Hematopoietic multipotent progenitor cell treated with erythropoietin and hydrocortisone succinate and interleukin-3 and kit ligand, for 17 days (in vitro differentiated cells): Measurements from ENCODE around the gene TMEM135.

ENCODE experiments used
- DNase-seq: peaks from one replicate; pipeline ENCODE4 v3.0.0-alpha.2; 2015; ENCODE audit warnings: low spot score

TMEM135 gene

DNA sequence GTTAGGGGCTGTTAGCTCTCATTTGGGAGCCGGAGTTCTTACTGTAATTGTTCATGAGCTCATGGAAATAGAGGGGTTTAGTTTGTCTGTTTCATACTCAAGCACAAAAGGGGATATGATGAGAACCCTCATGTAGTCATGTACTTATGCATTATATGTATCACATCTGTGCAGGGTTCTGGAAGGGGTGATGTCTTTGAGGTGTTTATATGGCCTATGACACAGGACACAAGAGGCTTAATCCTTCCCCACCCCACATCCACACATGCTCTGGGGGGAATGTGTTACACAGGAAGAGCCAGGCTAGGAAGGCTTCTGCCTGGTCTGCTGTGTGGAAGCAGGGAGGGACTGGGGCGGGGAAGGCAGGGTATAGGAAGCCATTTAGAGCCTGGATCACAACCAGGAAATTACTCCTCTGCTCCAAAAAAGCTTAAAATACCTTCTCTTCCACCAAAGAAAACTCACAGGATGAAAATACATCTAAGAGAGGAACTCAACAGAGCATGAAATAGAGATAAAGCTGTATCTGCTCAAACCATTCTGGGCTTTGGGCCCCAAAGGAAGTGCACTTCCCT, 316.1 kb downstream of the TMEM135 start:
- DNase-seq, result no peak

DNA sequence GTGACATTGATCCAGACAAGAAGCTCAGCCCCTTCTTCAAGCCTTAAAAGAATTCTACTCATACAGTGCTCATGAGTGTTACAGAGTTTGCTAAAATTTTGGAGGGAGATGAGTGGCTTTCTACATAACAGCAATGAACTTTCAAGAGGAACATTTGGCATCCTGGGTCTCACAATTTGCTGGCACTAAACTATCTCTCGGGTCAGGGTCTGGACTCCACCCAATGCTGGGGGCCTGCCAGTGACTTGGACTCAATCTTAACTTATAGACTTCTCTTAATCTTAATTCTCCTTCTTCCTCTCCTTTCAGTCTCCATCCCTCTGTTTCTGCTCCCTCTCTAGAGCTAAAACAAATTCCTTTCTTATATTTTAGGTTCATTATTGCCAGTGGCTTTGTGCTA, 317.9 kb downstream of the TMEM135 start:
- no peak for DNase-seq

DNA sequence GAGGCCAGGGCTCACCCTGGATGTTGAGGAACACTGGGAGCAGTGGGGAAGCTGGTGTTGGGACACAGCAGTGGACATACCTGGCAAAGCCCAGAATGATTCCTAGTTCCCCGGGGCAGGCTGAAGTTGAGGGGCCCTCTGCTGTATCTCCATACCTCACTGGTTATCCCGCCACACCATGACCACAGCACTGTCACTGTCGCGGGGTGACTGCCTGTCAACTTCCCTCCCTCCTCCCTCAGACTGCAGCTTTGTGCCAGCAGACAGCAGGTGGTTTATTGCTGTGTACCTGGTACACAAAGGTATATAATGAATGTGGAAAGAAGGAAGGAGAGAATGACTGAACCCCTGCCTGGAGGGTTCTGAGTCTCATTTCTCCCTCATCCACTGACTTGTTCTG, 318.7 kb downstream of the TMEM135 start:
- no peak for DNase-seq

DNA sequence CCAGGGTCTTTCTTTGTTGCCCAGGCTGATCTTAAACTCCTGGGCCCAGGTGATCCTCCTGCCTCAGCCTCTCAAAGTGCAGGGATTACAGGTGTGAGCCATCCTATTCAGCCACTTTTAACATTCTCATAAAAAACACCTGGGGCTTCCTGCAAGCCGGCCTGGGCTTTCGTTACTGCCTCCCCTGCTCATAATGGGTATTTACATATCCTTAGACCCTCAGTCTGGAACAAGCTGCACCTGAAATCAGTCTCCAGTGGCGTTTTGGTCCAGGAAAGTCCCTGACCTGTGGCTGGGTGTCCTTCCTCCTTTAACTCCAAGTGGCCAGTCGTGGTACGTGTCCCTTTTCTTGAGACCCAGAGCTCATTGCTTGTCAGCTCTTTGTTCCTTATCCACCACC, 320.7 kb downstream of the TMEM135 start:
- DNase-seq, result no peak

DNA sequence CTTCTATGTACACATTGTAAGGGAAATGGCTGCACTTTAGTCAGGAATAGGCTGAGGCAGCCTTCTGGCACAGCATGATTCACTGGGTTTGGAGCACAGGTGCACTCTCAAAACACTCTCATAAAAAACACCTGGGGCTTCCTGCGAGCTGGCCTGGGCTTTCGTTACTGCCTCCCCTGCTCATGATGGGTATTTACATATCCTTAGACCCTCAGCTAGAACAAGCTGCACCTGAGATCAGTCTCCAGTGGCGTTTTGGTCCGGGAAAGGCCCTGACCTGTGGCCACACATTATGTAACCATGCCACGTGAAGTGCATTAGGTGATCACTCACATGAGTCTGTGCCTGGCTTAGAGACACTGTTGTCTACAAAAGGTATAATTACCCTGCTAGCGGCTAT, 321.7 kb downstream of the TMEM135 start:
- no peak for DNase-seq

DNA sequence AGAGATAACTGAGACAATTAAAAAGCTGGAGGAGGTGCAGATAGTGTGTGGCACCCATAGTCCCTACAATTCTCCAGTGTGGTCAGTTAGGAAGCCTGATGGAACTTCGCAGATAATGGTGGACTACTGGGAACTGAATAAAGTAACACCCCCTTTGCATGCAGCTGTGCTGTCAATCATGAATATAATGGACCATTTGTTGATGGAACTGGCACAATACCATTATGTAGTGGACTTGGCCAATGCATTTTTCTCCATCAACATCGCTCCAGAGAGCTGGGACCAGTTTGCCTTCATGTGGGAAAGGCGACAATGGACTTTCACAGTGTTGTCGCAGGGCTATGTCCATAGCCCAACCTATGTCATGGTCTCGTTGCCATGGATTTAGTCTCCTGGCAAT, 324.2 kb downstream of the TMEM135 start:
- no peak for DNase-seq

DNA sequence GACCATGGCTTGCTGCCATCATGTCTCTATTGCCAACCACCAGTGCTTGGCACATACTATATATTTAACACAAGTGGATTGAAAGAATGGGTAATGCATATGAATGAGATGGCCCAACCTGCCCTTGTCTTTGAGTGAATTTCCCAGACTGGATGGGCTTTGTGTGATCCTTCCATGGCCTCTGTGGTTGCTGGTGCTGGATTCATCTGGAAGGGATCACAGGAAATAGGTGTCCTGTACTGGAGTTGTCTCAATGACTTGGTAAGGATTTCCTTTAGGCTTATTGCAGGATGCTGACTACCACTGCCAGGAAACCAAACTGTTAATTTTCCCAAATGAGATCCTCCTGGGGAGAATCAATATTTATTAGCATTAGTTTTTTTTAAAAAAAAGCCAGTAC, 328.6 kb downstream of the TMEM135 start:
- no peak for DNase-seq

DNA sequence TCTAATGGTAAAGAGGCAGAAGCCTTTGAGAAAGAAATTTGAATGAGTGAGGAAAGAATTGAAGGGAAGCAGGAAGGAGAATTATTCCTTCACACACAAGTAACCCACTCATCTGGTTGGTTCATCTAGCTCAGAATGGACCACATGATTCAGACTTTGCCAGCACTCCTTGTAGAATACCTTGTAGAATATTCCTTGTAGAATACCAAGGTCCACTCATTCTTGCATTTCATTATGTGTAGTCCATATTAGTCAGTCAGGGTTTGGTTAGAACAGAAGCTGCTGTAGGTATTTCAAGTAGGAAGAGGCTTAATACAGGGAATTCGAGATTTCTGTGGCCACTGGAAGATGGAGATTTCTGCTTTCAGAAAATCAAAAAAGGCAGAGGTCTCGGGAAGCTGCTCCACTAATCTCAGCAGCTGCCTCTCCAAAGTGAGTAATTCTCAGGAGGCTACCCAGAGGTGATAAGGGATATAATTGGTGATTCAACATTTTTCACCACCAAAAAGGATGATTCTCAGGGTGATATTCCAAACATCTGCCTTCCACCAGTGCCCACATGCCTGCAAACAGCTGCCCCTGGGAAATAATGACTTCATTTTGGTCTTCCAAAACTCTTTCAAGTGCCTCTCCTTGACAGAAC, 329.1 kb downstream of the TMEM135 start:
- no peak for DNase-seq

DNA sequence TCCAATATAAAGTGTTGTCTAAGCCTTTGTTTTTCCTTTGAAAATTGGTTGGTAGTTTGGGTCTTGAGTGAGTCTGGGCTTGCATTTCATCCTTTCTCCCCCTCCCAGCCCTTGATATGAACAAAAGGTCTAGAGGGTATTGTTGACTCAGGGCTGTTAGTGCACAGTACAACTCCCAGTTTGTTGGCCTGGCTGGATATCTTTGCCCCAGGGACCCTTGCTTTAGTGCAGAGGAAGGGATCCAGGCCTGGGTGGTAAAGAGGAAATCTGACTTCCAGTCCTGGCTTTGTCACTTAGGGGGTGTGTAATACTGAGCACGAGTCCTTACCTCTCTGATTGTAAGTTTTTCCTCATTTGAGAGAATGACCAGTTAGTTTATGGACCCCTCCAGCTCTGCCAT, 330.4 kb downstream of the TMEM135 start:
- DNase-seq, result no peak

DNA sequence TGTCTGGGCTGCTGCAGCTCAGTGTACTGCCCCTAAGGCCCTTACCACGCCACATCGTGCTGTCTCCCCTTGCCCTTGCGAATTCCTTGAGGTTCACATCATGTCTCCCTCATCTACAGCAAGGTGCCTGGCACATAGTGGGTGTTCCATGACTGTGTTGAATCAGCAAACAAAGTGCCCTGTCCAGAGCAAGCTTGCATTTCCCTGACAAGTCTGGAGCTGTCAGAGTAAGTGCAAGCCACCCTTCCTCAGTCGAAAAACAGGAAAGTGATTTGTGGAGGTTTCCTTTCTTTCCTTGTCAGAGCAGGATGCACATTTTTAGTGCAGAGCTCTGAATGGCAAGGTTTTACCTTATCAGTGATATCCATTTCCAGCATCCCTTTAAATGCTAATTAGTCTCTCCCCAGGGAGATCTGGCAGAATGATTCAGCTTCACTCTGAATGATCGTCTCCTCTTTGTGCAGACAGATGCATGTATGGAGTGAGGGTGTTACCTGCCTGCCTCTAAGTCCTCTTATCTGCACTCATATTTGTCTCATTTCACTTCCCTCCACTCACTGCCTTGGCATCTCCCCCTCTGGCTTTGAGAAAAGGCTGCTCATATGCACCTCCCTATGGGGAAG, 331.2 kb downstream of the TMEM135 start:
- DNase-seq, result no peak

DNA sequence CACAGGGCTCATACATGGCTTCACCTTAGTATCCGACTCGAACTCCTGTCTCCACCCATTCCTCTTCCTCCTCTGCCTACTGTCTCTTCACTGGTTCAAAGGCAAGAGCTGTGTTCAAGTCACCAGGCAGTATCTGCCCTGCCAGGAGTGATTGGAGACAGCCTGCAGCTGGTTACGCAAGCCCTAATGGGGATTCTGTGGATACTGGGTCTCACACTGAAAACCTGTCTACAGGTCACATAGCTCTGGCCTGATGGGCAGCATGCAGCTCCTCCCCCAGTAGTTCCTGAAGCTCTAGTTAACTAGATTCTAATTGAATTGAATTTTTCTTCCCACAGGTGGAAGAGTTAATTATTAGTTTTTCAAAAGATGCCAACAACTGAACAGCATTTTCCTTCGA, 332.2 kb downstream of the TMEM135 start:
- no peak for DNase-seq

DNA sequence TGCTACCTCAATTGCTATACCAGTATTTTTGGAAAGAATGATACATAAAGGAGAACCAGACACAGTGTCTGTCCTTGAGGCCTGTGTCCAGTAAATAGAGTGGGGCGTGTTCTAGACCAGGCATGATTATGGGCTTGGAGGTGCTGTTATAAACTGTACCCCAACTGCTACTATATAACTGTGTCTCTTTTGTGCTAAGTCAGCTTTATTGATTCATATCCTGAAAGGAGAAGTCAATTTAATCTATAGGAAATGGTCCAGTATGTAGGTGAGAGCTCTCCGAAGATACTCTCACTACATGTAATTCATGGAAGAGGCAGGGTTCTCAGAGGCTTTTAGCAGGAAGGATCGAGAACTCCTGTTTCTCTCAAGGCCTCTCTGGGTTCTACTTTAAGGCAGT, 334.3 kb downstream of the TMEM135 start:
- no peak for DNase-seq
